HG03575 (cell line): ENCODE data around the gene GMCL2.
"Not testable (repeated sequence)": the region's sequence is repeated elsewhere in the genome, so short reads cannot be mapped to it uniquely, and the experiment has no call there.

Source experiments
- ATAC-seq: cut with Tn5 transposase; IDR thresholded peaks from one replicate; pipeline ENCODE4 v1.9.1; 2021; ENCODE audit not compliant: unreplicated experiment, insufficient number of reproducible peaks, low FRiP score; ENCODE audit errors: extremely low read depth

The GMCL2 gene, protein sequence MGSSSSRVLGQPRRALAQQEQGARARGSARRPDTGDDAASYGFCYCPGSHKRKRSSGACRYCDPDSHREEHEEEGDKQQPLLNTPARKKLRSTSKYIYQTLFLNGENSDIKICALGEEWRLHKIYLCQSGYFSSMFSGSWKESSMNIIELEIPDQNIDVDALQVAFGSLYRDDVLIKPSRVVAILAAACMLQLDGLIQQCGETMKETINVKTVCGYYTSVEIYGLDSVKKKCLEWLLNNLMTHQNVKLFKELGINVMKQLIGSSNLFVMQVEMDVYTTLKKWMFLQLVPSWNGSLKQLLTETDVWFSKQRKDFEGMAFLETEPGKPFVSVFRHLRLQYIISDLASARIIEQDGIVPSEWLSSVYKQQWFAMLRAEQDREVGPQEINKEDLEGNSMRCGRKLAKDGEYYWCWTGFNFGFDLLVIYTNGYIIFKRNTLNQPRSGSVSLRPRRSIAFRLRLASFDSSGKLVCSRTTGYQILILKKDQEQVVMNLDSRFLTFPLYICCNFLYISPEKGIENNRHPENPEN

DNA sequence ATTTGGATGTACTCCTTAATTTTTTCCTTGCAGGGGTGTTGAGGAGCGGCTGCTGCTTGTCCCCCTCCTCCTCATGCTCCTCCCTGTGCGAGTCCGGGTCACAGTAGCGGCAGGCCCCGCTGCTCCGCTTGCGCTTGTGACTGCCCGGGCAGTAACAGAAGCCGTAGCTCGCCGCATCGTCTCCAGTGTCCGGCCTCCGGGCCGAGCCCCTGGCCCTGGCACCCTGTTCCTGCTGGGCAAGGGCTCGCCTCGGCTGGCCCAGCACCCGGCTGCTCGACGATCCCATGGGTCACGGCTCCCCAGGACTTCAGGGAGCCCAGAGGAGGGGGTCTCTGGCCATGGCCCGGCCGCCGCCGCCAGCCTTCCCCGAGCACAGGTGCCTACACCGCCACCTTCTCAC is at the start of gene GMCL2:
Gene GMCL2, minus strand, starts transcription at position 358 of the 400 bp plus-strand sequence. Its CDS starts 72 bp downstream, at position 286.
- no peak for ATAC-seq

DNA sequence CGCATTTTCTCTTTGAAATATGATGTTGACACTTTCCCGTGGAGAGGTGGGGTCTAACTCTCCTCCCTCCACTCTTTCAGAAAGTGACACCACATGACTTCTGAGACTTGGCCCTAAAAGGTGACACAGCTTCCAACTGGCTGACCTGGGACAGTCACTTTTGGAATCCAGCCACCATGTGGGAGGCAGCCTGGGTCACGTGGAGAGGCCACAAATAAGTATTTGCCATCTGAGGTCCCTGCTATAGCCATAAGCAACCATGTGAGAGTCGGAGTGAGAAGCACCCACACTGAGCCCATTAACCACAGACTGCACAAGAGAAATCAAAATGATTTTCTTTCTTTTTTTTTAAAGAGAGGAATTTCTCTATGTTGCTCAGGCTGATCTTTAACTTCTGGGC is 49.5 kb upstream of the GMCL2 start:
- ATAC-seq: no peak

DNA sequence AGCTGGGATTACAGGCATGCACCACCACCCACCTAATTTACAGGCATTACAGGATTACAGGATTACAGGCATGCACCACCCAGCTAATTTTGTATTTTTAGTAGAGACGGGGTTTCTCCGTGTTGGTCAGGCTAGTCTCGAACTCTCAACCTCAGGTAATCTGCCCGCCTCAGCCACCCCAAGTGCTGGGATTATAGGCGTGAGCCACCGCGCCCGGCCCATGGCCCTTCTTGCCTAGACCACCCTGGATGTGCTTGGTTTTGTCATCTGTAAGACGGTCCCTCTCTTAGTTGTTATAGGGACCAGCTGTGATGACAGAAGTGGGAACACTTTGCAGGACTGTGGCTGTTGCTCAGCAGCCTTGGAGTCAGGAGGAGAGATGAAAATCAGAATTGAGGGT is 49.0 kb upstream of the GMCL2 start:
- ATAC-seq: no peak

DNA sequence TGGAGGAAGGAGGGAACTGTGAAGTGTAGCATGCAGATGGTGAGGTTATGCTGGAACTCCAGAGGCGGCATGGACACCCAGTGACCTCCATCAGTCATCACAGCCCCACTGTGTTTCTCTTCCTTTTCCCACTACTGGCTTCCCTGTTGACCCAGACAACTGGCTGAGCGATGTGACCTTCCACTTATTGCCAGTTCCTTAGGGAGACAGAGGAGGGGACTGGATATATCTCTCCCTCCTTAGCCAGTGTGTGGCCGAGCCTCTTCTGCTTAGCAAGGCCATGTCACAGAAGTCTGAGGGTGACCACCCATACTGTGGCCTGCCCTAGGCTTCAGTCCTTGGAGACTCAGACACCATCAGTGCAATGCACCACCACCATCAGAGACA is 48.4 kb upstream of the GMCL2 start:
- no peak for ATAC-seq

DNA sequence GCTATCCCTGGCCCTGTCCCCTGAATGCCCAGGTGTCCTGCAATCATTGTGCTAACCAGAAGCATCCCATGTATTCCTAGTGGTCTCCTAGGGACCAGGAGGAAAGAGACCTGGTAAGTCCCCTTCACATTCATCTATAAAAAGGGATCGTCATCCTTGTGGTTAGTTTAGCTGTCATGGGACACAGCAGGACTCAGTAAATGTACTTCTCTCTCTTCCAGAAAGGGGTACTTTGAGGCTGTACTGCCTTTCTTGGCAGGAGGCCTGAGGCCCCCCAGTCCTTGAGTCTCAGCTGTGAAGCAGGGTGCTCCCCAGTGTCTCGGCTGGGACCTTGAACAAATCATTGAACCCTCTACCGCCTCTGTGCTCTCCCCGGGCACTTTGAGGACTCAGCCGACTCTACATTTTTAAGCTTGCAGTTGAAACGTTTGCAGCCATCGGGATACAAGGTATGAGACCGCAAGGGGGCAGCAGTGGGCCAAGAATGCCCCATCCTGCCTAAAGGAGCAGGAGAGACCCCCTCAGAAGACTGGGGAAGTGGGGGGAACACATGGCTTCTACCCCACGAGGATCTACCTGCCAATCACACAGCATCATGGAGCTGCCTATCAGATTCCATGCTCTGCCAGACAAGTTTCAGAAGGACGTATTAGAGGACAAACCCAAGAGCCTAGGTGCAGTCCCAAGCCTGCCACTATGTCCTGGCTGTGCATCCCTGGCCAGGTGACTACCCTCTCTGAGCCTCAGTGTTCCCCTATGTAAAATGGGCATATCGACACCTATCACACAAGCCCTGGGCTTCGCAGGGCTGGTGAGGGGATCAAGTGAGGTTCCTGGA is 47.8 kb upstream of the GMCL2 start:
- no peak for ATAC-seq

DNA sequence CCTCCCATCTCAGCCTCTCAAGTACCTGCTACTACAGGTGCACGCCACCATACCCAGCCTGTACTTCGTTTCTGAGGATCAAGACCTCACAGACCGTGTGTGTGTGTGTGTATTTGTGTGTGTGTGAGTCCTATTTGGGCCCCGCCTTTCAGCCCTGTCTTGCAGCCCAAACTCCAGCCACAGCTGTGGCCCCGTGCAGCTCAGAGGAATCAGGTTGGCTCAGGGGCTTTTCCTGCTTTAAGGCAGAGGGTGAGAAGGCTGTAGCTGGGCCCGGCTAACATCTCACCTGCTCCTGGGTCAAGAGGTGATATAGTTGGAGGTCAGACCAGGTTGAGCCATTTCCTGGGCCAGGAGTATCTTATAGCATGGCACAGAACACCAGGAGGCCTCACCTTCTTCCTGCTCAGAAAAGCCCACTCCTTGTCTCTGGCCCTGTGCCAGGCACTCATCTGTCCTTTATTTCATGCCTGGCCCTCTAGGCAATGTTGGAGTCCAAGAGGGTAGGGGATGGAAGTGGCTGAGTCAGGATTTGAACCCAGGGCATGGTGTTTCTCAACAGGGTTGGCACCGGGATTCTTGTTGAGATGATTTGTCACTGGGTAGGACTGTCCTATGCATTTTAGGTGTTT is 47.1 kb upstream of the GMCL2 start:
- ATAC-seq: no peak

DNA sequence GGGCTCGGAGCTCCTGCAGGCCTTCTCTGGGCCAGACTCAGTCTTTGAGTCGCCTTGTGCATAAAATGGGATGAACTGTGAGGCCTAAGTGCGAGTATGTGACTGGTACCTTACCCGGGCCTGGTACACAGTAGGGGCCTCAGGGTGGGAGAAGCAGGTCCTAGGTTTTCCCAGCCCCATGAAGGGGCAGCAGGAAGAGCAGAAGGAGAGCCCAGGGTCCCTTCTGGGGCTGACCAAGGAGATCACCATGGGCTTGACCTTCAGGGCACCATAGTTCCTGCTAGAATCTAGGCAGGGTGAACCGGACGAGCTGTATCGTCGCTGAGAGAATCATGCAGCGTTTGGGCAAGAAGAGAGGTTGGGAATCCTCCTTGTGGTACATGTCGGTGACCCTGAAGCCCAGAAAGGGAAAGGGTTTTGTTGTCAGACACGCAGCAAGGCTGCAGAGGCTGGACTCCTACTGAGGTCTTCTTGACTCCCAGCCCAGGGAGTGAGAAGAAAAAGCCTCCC is 45.8 kb upstream of the GMCL2 start:
- ATAC-seq: no peak

DNA sequence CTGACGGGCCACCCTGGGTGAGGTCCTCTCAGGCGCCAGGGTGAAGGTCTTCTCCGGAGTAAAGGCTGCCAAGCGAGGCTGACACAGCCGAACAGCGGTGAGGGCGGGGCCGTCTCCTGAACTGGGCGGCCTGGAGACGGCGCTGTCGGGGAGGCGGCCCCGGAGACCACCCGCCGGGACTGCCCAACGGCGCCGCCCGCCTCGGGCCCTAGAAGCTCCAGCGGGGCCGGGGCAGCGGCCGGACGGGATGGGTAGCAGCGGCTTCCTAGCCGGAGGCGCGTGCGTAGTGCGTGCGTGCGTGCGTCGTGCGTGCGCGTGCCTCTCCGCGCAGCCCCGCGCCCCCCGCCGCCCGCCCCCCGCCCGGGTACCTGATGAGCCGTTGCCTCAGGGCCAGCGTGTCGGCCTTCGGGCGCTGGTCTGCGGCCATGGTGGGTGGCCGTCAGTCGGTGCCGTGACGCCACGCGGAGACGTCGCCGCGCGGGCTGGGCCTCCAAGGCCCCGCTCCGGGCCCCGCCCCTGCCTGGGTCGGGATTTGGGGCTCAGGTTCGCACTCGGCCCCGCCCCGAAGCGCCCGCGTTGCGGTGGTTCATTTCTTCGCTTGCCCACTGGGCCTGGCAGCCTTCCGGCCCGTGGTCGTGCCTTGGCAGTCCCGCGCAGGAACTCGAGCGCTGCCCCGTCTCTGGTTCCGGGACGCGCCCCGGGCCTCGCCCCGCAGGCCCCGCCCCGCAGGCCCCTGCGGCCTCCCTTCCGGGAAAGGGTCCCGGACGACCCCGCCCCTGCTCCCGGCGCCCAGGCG is 45.2 kb upstream of the GMCL2 start, which contains the start of gene PHYKPL:
Gene PHYKPL, minus strand, starts transcription at position 679 of the 796 bp plus-strand sequence. Its CDS starts 252 bp downstream, at position 427.
- ATAC-seq: no peak

DNA sequence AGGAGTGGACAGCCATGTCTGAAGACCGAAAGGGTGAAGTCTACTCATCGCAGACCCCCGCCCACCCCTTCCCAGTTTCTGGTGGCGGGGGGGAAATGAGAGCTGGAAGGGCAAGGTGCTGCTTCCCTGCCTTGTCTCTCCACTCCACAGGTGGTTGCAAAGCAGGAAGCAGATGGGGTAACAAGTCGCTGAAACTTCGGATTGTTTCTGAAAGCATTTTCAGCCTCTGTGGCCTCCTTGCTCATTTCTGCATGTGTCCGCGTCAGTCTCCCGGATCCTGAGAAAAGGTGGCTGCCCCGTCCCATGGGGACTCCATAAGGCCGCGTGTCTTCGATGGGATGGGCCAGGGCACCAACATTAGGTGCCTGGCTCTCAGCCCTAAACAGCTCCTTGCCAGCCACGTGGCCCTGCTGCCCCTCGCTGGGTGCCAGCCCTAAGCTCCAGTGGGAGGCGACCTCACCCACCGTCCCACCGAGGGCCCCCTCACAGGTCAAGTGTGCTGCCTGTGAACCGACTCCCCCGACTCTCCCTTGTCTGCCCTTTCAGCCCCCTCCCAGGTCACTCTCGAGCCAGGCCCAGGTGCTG is 44.5 kb upstream of the GMCL2 start:
- no peak for ATAC-seq

DNA sequence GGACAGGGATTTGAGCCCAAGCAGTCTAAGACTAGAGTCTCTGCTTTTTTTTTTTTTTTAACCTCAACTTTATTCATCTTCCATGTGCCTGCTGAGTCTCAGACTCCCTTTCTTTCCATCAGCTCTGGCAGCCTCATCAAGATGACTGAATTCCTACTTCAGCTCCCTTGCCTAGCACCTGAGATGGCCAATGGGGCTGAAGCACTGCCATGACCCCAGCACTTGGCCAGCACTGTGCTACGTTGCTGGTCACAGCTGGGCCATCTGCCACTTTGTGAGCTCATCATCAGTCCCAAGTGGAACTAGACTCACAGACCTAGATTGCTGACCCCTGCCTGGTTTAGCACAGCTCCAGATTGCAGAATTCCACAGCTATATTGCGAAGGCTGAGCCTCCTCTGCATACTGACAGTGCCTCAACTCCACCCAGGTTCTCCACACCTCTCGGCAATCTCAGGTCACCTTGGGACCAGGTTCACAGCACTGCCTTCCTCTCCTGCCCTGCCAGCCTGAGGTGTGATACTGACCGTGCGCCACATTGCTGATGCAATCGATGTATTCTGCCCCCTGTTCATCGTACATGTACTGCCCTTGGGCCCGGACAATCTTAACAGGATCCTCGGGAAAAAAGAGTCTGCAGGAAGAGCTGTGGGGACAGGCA is 43.8 kb upstream of the GMCL2 start:
- no peak for ATAC-seq

DNA sequence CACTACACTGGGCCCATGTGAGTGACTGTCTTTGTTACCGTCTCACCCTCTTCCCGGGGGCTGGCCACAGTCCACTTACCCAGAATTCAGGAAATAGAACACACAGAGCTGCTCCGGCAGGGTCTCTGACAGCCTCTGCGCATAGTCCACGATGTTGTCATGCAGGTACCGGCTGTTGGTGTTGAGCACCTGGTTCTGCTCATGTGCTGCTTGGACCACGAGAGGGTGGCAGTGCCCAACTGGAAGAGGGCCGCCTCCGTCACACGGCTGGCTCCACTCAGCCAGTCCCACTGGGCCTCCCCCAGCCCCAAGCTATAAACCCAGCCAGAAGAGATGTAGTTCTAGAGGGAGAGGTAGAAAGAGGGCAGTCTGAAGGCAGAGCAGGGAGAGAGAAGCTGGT is 42.7 kb upstream of the GMCL2 start:
- no peak for ATAC-seq

DNA sequence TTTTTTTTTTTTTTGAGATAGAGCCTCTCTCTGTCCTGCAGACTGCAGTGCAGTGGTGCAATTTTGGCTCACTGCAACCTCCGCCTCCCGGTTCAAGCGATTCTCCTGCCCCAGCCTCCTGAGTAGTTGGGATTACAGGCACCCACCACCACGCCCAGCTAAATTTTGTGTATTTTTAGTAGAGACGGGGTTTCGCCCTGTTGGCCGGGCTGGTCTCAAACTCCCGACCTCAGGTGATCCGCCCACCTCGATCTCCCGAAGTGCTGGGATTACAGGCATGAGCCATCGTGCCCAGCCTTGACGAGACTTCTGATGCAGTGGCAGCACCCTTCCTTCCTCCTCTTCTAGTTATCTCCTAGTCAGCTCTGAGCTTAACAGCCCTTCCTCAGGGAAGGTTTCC is 41.9 kb upstream of the GMCL2 start:
- not testable (repeated sequence) for ATAC-seq

DNA sequence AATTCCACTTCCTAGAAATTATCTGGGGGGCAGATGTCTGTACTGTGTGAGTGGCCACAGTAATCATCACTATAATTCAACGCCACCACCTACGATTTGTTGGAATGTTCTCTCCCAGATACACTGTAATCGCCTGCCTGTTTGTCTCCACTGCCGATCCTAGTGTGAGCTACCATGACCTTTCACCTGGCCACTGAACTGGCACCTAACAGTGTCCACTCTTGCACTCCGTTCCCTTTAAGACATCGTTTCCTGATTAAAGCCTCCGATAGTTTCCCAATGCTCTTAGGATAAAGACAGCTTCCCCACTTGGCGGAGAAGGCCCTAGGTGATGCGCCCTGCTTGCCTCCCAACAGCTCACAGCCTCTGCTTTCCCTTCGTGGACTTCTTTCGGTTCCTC is 41.4 kb upstream of the GMCL2 start:
- no peak for ATAC-seq

DNA sequence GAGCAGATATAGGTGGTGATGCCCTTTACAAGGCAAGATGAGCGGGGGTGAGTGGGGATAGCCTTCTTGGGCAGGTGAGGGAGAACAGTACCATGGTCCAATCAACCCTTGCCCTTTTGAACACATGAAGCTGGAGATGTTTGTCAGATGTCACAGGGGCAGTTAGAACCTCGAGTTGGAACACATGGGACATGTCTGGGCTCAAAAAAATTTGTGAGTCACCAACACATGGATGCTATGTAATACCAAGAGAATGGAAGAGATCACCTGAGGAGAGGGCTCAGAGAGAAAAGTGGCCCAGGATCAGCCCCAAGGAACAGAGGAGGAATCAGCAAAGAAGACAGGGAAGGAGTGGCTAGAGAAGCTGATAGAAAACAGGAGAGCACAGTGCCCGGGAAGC is 40.8 kb upstream of the GMCL2 start:
- ATAC-seq: no peak

DNA sequence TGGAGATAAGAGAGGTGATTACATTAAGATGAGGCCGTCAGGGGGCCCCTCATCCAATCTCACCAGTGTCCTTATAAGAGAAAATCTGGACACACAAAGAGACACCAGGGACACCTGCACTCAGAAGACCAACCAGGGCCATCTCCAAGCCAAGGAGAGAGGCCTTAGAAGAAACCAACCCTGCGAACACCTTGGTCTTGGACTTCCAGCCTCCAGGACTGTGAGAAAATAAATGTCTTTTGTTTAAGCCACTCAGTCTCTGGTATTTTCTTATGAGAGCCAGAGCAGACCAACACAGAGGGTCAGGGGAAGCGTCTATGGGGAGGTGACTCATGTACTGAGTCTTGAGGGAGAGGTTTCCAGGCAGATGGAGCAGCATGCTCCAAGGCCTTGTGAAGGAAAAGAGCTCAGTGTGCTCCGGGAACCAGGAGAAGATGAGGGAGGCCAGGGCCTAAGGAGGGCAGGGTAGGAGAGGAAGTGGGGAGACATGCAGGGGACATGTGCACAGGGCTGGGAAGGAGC is 40.0 kb upstream of the GMCL2 start:
- ATAC-seq: no peak

DNA sequence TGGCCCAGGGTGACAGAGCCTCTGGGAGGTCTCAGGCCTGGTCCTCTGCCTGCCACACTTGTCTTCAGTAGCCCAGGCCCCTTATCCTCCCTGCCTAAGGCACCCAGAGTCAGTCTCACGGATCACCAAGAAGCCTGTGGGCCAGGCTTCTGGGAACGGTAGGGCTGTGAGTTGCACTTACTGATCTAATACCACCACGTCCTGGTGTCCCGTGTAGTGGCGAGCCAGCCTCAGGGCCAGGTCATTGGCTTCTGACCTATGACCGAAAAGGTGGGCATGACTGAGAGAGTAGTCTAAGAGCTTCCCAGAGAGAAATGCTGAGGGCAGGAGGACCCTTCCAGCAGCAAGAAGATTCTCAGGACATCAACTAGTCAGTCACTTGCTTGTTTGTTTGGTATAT is 38.0 kb upstream of the GMCL2 start:
- no peak for ATAC-seq

DNA sequence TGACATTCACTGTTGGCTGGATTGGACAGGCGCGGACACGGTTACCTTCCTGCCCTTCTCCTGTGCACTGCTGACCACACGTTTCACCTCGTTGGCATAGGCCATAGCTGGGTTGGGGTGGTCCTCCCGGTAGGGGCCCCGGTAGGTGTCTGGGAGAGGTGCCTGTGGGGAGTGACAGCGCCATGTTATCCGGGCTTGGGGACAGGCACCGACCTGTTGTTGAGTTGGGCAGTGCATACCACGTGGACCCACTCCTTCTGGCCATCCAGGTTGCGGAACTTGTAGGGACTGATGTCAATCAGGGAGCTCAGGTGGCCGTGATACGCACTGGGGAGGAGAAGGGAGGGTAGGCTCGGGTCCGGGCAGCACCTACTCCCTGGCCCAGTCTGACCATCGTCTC is 37.2 kb upstream of the GMCL2 start:
- ATAC-seq: no peak
